Endothelial cell of hepatic sinusoid (primary cell): Measurements from ENCODE around the gene DRC1.

Experiments
- in situ Hi-C: cut with HindIII; loops from 2 replicates; pipeline ENCODE4 v1.10.0; 2017; ENCODE audit warnings: low sequenced_read_pairs

The DRC1 gene

DNA sequence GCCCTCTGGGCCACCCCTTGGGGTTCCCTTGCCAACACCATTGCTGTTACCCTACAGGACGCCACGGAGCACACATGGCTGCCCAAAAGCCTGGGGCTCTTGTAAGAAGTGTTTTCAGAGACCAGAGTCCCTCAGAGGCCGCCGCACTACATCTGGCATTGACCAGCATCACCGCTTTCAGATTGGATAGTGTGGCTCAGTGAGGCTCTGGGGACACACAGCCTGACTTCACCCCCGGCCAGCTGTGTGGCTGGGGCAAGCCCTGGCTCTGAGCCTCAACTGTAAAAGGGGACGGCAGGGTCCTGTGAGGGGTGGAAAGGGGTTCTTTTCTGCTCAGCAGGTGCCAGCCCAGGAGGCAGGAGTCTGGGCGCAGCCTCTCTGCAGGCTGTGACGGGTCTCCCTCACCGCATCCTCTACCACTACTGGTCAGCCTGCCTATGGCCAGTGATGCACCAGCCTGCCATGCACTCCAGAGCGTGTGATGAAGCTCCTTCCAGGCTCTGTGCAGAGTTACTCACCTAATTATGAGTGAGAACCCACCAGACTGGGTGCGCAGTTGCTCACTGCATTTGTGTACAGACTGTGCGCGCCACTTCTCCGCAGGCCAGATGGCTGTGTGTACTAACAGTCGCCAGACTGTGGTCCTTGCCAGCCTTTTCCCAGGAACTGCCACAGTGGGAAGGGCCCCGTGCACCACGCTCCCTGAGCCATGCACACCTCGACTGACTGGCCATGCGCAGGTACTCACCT, 86.9 kb downstream of the DRC1 start:
- in situ Hi-C loops: no loop called here

- in situ Hi-C loops: no loop called here
Measured at GRCh38 chr2:26489213-26489850, 87.6 kb downstream of the DRC1 start.

DNA sequence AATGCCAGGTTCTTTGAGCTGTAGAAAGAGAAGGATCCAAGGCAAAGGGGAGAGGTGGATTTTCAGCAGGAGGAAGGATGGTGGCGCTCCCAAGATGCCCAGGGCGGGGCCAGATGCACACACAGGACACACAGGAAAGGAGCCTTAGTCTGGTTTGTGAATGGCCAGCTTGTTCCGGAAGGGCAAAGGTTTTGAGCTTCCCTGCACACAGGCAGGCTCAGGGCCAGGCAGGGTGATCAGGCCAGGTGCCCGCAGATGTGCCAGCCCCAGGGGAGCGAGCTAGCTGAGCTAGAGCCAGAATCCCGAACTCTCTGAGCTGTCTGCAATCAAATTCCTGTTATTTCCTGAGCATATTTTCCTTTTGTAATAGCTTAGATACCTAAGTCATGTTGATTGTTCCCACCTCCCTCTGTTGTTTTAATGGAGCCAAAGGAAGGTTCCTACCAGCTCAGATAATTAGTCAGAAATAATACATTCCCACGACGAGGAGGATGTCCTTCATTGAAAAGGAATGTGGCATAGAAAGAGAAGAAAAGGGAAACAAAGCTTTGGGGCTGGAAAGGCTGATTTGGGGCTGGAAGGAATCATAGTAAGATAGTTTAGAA, 89.9 kb downstream of the DRC1 start:
- in situ Hi-C loops: no loop called here

- in situ Hi-C loops: no loop called here
Measured at GRCh38 chr2:26492749-26493515, 91.2 kb downstream of the DRC1 start.

- in situ Hi-C loops: no loop called here
Measured at GRCh38 chr2:26493566-26493965, 91.8 kb downstream of the DRC1 start.

DNA sequence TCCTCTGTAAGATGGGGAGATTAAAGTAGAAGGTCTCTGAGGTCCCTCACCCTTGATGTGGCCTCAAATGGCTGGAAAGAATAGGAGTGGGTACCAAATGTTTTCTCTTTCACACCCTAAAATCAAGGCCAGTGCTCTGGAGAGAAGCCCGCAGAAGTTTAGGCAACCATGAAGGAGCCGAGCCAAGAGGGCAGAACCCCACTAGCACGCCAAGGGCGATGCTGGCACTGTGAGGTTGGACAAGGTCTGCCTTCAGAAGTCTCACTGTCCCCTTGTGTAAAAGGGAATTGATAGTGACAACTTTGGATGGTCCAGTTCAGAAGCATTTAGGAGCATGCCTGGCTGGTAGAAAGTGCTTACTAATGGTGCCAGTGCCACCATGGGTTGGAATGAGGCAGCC, 92.5 kb downstream of the DRC1 start:
- in situ Hi-C loops: no loop called here

GRCh38 chr2:26494891-26495290, 93.2 kb downstream of the DRC1 start:
- in situ Hi-C loops: loop anchor here (5.0 kb wide), 2 partner anchors 37 to 38 kb away; no protein-coding TSS in a partner anchor

DNA sequence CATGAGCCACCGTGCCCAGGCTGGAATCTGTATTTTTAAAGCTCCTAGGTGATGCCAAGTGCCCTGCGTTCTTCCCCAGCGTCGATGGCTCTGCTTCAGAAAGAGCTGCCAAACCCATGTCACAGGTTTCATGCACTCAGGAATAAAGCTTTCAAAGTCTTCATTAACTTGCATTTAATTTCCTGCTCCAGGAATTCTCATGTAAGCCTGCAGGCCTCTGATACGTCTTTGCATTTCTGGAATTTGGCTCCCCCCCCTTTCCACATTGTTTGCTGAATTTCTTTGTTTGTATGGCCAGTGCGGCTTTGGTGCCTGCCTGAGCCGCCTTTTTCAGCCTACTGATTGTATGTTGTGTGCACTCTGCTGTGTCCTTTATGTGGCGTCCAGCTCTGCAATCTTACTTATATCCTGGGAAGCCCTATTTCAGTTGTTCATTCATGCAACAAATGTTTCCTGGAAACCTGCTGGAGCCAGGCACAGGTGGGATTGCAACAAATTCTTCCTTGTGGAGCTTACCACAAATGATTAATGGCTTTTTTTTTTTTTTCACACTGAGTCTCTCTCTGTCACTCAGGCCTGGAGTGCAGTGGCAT, 94.1 kb downstream of the DRC1 start:
- in situ Hi-C loops: loop anchor here (5.0 kb wide), 2 partner anchors 36 to 38 kb away; no protein-coding TSS in a partner anchor

DNA sequence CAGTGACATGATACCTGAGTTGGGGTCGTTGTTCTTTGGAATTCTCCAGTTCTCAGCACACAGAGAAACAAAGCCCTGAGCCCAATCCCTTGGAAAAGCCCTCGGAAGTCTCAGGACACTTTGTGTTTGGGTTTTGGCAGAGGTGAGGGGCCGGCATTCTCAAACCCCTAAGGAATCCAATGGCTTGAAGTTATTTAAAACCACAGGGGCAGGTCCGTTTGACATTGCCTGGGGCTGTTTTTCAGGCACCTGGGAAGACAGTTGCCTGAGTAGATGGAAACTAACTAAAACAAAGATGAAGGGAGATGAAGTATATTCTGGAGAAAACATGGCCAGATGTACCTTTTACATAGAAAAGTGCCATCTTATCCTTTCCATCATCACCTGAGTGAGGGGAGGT, 98.7 kb downstream of the DRC1 start:
- in situ Hi-C loops: no loop called here

DNA sequence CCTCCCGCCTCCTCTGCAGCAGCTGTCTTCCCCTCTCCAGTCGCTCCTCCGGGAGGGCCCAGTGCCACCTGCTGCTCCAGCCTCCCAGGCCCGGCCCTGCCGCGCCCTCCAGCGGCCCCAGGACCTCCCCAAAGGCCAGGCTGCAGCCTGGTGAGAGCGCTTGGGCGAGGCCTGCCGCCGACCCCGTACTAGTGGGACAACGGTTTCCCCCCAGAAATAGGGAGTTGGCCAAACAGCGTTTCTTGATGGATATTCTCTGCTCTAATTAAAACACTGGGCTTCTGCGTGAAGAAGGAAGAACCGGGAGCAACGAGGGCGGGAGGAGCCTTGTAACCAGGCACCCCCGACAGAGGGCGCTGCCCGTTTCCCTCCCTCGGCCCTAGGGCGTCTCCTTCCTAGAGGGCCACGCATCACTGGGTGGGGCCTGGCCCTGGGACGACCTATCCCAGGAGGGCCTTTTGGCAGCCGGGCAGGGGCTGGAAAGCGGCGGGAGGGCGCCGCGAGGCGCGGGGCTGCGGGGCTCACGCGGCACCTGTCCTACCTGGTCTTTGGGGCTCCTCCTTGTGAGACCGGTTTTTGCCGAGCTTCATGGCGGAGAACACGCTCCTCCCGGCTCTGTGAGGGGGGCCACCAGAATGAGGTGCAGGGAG, 101.6 kb downstream of the DRC1 start:
- in situ Hi-C loops: no loop called here

- in situ Hi-C loops: no loop called here
Measured at GRCh38 chr2:26504002-26504401, 102.3 kb downstream of the DRC1 start.

DNA sequence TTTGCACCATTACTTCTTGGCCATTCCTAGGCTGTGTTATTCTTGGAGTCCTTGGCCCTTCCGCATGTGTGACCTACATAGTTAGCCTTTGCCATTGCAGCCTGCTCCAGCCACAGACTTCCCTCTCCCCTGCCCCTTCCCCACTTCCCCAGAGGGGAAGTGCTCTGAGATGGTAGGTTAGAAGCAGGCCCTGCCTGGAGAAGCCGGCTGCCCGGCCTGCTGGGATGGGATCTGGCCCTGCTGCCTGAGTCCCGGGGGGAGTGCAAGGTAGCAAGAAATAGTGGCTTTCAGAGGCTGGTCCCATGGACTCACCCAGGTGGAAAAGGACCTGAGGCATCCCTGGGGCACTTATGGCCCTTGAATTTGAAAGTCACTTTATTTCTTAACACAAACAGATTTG, 104.6 kb downstream of the DRC1 start:
- in situ Hi-C loops: no loop called here
